HepG2 (cell line): ENCODE measurements around the gene ZNF605. TPM values are rescaled to one million over a fixed set of nuclear protein-coding genes. Genes with fewer than 3 reads are reported as not detected.
A peak's percentile ranks its signal among the peaks of the same experiment; 100 is the strongest.

Experiments used
- ATF4 ChIP-seq, 2 experiments: fragments of 450-650 bp in 1 of 2; sonication (generic) in 1 of 2; formaldehyde crosslinking; IDR thresholded peaks; 2 replicates each; pipeline versions ENCODE4 v1.5.0 to v1.8.0; 2020 to 2022; ENCODE audit warnings: mild to moderate bottlenecking in 1 of 2, missing genetic modification reagents in 1 of 2
- ATF7-NPFF ChIP-seq: sonication (generic); formaldehyde crosslinking; IDR thresholded peaks from 2 replicates; pipeline ENCODE4 v1.8.1; 2023; ENCODE audit warnings: mild to moderate bottlenecking, low read depth, missing genetic modification reagents, moderate library complexity
- ATM ChIP-seq: fragments of 450-650 bp; IDR thresholded peaks from 2 replicates; pipeline ENCODE4 v1.7.1; 2017; ENCODE audit warnings: mild to moderate bottlenecking, borderline replicate concordance
- CBX2 ChIP-seq, 2 experiments: fragments of 200-600 bp in 1 of 2; sonication (generic); formaldehyde crosslinking in 1 of 2; IDR thresholded peaks; 2 replicates each; pipeline versions ENCODE4 v1.7.0 to v1.8.1; 2018 to 2022; ENCODE audit warnings: low read depth in 2 of 2, low read length in 1 of 2, mild to moderate bottlenecking in 1 of 2, missing genetic modification reagents in 1 of 2
- CBX5 ChIP-seq: sonication (generic); formaldehyde crosslinking; IDR thresholded peaks from 2 replicates; pipeline ENCODE4 v1.4.0; 2020; ENCODE audit warnings: missing genetic modification reagents, borderline replicate concordance
- FOXC1 ChIP-seq: sonication (generic); formaldehyde crosslinking; IDR thresholded peaks from 2 replicates; pipeline ENCODE4 v1.8.0; 2022; ENCODE audit warnings: mild to moderate bottlenecking, missing genetic modification reagents, borderline replicate concordance
- HES4 ChIP-seq: sonication (generic); formaldehyde crosslinking; IDR thresholded peaks from 2 replicates; pipeline ENCODE4 v1.9.0; 2021; ENCODE audit warnings: mild to moderate bottlenecking, missing genetic modification reagents, borderline replicate concordance
- HNRNPL ChIP-seq: fragments of 200-400 bp; formaldehyde crosslinking; IDR thresholded peaks from 2 replicates; pipeline ENCODE4 v1.6.1; 2017; ENCODE audit warnings: mild to moderate bottlenecking, low read depth, low read length
- HNRNPUL1 ChIP-seq: fragments of 200-400 bp; formaldehyde crosslinking; IDR thresholded peaks from 2 replicates; pipeline ENCODE4 v1.6.1; 2017; ENCODE audit warnings: low read depth, mild to moderate bottlenecking, low read length, moderate library complexity
- JARID2 ChIP-seq: sonication (generic); formaldehyde crosslinking; IDR thresholded peaks from 2 replicates; pipeline ENCODE4 v1.8.1; 2023; ENCODE audit warnings: missing genetic modification reagents, inconsistent platforms; ENCODE audit not compliant: insufficient replicate concordance
- KDM6A ChIP-seq: IDR thresholded peaks from 2 replicates; pipeline ENCODE4 v1.6.1; 2016; ENCODE audit warnings: low read depth
- KLF15 ChIP-seq: sonication (generic); formaldehyde crosslinking; IDR thresholded peaks from 2 replicates; pipeline ENCODE4 v1.8.1; 2023; ENCODE audit warnings: borderline replicate concordance, mild to moderate bottlenecking, inconsistent platforms, missing genetic modification reagents, mixed read lengths
- MEIS2 ChIP-seq: sonication (generic); formaldehyde crosslinking; IDR thresholded peaks from 2 replicates; pipeline ENCODE4 v1.9.0; 2021; ENCODE audit warnings: mild to moderate bottlenecking, missing genetic modification reagents
- RELA ChIP-seq: sonication (generic); formaldehyde crosslinking; IDR thresholded peaks from 2 replicates; pipeline ENCODE4 v1.4.0; 2020; ENCODE audit warnings: missing genetic modification reagents
- RORA ChIP-seq: sonication (generic); formaldehyde crosslinking; IDR thresholded peaks from 2 replicates; pipeline ENCODE4 v1.5.0; 2020; ENCODE audit warnings: mild to moderate bottlenecking, missing genetic modification reagents, moderate library complexity
- SP2 ChIP-seq: sonication (generic); formaldehyde crosslinking; IDR thresholded peaks from 2 replicates; pipeline ENCODE4 v1.5.1; 2020; ENCODE audit warnings: mild to moderate bottlenecking, missing genetic modification reagents
- SPEN ChIP-seq: sonication (generic); formaldehyde crosslinking; IDR thresholded peaks from 2 replicates; pipeline ENCODE4 v1.5.1; 2020; ENCODE audit warnings: low read depth, mild to moderate bottlenecking, missing genetic modification reagents
- ZBTB2 ChIP-seq: sonication (generic); formaldehyde crosslinking; IDR thresholded peaks from 2 replicates; pipeline ENCODE4 v1.8.0; 2022; ENCODE audit warnings: low read depth, missing genetic modification reagents
- ZBTB7B ChIP-seq: sonication (generic); formaldehyde crosslinking; IDR thresholded peaks from 2 replicates; pipeline ENCODE4 v1.4.0; 2020; ENCODE audit warnings: missing genetic modification reagents
- ZC3H13 ChIP-seq: sonication (generic); formaldehyde crosslinking; IDR thresholded peaks from 2 replicates; pipeline ENCODE4 v1.8.1; 2023; ENCODE audit warnings: mild to moderate bottlenecking, missing genetic modification reagents, moderate library complexity
- ZMYM4 ChIP-seq: sonication (generic); formaldehyde crosslinking; IDR thresholded peaks from 2 replicates; pipeline ENCODE4 v1.8.1; 2023; ENCODE audit warnings: mild to moderate bottlenecking, missing genetic modification reagents
- ZNF282 ChIP-seq: fragments of 450-650 bp; IDR thresholded peaks from 2 replicates; pipeline ENCODE4 v1.6.1; 2018; ENCODE audit not compliant: partially characterized antibody
- ZNF678 ChIP-seq: sonication (generic); formaldehyde crosslinking; IDR thresholded peaks from 2 replicates; pipeline ENCODE4 v1.4.0; 2020; ENCODE audit warnings: mild to moderate bottlenecking, missing genetic modification reagents
- ZNF781 ChIP-seq: sonication (generic); formaldehyde crosslinking; IDR thresholded peaks from 2 replicates; pipeline ENCODE4 v1.5.1; 2020; ENCODE audit warnings: borderline replicate concordance, mild to moderate bottlenecking, missing genetic modification reagents; ENCODE audit errors: not compliant biosample characterization
- ZXDC ChIP-seq: sonication (generic); formaldehyde crosslinking; IDR thresholded peaks from 2 replicates; pipeline ENCODE4 v1.5.0; 2020; ENCODE audit warnings: mild to moderate bottlenecking, missing genetic modification reagents
- polyA plus RNA-seq, 8 experiments: library from polyadenylated mRNA; depleted of rRNA in 3 of 8; stranded (reverse) in 7 of 8; unstranded in 1 of 8; fragments of >200 nt; fragmentation: Illumina TruSeq in 4 of 8; extraction: Trizol in 4 of 8; gene quantifications; 2 replicates each; pipeline versions ENCODE4 v1.2.1 to v1.2.3, GENCODE V29; 2011 to 2016; ENCODE audit warnings: low read depth in 4 of 8, missing spikeins in 1 of 8, mixed read lengths in 1 of 8; ENCODE audit not compliant: insufficient read depth in 1 of 8
- total RNA-seq, 5 experiments: library from RNA; depleted of rRNA; stranded (reverse); fragments of >200 nt; fragmentation: Illumina TruSeq; extraction: Trizol; gene quantifications; 2 replicates each; pipeline ENCODE4 v1.2.3, GENCODE V29; 2016; ENCODE audit warnings: low read depth in 1 of 5

Gene ZNF605
- total and polyA plus RNA-seq, 2 of the 13 experiments (the other 11 are each of a cell fraction or from before 2014, with no cell fraction given), result 6.7 to 6.8 TPM

- TF ChIP-seq HES4 (CRISPR knock-in tag) (no peak), ZMYM4 (CRISPR knock-in tag) (peak; percentile 95), ZNF781 (CRISPR knock-in tag) (no peak), KDM6A (no peak), RELA (CRISPR knock-in tag) (0 out of 2 replicates have a peak, but pooled peaks have one; percentile 53), CBX5 (CRISPR knock-in tag) (peak; percentile 96; the same call in 1 of the 2 replicates), HNRNPUL1 (no peak), ZXDC (no peak), FOXC1 (CRISPR knock-in tag) (peak; percentile 74; the same call in 1 of the 2 replicates), ATF4 (CRISPR knock-in tag; IDR thresholded peaks at IDR 0.05) (no peak), ZNF282 (no peak), HNRNPL (no peak), ZBTB7B (CRISPR knock-in tag) (0 out of 2 replicates have a peak, but pooled peaks have one; percentile 21), SP2 (CRISPR knock-in tag) (peak; percentile 71), ZC3H13 (CRISPR knock-in tag) (no peak), JARID2 (CRISPR knock-in tag) (peak; percentile 30), MEIS2 (CRISPR knock-in tag) (peak; percentile 77; the same call in 1 of the 2 replicates), ATM (no peak), ATF7-NPFF (peak; percentile 54; the same call in 1 of the 2 replicates), ZBTB2 (CRISPR knock-in tag) (no peak), CBX2 (IDR thresholded peaks at IDR 0.05; ENCODE audit: low read depth, low read length) (no peak), CBX2 (CRISPR knock-in tag; IDR thresholded peaks at IDR 0.05; ENCODE audit: low read depth) (no peak), SPEN (CRISPR knock-in tag) (peak; percentile 99), KLF15 (CRISPR knock-in tag) (no peak; the same call in 1 of the 2 replicates), RORA (CRISPR knock-in tag) (no peak), ZNF678 (CRISPR knock-in tag) (no peak)
Measured at GRCh38 chr12:132986001-132986884, 30.1 kb upstream of the ZNF605 start, which contains the start of gene ZNF26 (continued).
